ENCODE results near the gene HOXA3. TPM values are rescaled to one million over a fixed set of nuclear protein-coding genes. Genes with fewer than 3 reads are reported as not detected.

The HOXA3 gene
- total RNA-seq, 1 experiment from 2014 or later, result 4.5 TPM

- TF ChIP-seq EZH2phosphoT487 (IDR thresholded peaks at IDR 0.05; ENCODE audit: borderline replicate concordance, low read length) (no peak), CTCF (conservative IDR thresholded peaks at IDR 0.05; ENCODE audit: low read depth, low read length) (no peak), EZH2 (IDR thresholded peaks at IDR 0.05; ENCODE audit: low read length, unreplicated experiment) (no peak)
- peak; percentile 59 for DNase-seq
- peak overlapping the region; percentile 79 for H3K9ac ChIP-seq (ENCODE audit: low read length)
Measured at GRCh38 chr7:27098578-27099451, 53.6 kb downstream of the HOXA3 start.

GRCh38 chr7:27097686-27098577 lies 54.5 kb downstream of the HOXA3 start:
- ChIA-PET CTCF (interaction anchor here (1.1 kb wide), 2 partner anchors 13 to 254 kb away, joined by 4 to 5 read pairs; no protein-coding TSS in a partner anchor), POLR2A (ENCODE audit: unreplicated experiment) (interaction anchor here (0.5 to 1.3 kb wide), 6 partner anchors 17 to 305 kb away, joined by 3 to 9 read pairs (median 4); partner anchors contain the start of gene HOXA10)
- Histone ChIP-seq H3K4me2 (ENCODE audit: low read length) (peak overlapping the region; percentile 94), H3K27ac (ENCODE audit: low read length) (peak overlapping the region; percentile 88), H3K9ac (ENCODE audit: low read length) (peak overlapping the region; percentile 79), H3K4me1 (ENCODE audit: insufficient read depth, low read length) (peaks cover 32% of the 10 kb centered on the region), H3K9me3 (ENCODE audit: low read length) (no peaks in the 10 kb centered on the region), H3K79me2 (ENCODE audit: low read length) (peaks cover 52% of the 10 kb centered on the region), H4K20me1 (ENCODE audit: low read length) (no peaks in the 10 kb centered on the region), H3K9me2 (replicated peaks; ENCODE audit: low read length) (no peaks in the 10 kb centered on the region), H3F3A (ENCODE audit: low read length, unreplicated experiment) (no peaks in the 10 kb centered on the region), H3K4me3 (ENCODE audit: low read length) (peak overlapping the region; percentile 84), H3K27me3 (ENCODE audit: low read length) (no peaks in the 10 kb centered on the region), H2AFZ (ENCODE audit: low read length) (peak overlapping the region; percentile 64; the same call in 1 of the 2 replicates), H3K36me3 (ENCODE audit: low read depth, low read length) (peaks cover 14% of the 10 kb centered on the region; the same call in 1 of the 2 replicates)
- intact Hi-C loops (cut with micrococcal nuclease), result loop anchor here (1.0 to 2.0 kb wide), 8 partner anchors 12 to 243 kb away; partner anchors contain the start of gene SKAP2
- TSS peak; percentile 34 for BruUV-seq (replicated peaks)
- DNase-seq (peak; percentile 58), ATAC-seq (peak; percentile 21)
- TF ChIP-seq CTCF (conservative IDR thresholded peaks at IDR 0.05; ENCODE audit: low read depth, low read length), result no peak
- no peak for TF ChIP-seq EZH2phosphoT487 (IDR thresholded peaks at IDR 0.05; ENCODE audit: borderline replicate concordance, low read length)
- TF ChIP-seq EZH2 (IDR thresholded peaks at IDR 0.05; ENCODE audit: low read length, unreplicated experiment), result no peak

More at GRCh38 chr7:27098578-27099451, 53.6 kb downstream of the HOXA3 start:
- Histone ChIP-seq H3K4me2 (ENCODE audit: low read length) (peak overlapping the region; percentile 94), H3K27me3 (ENCODE audit: low read length) (no peaks in the 10 kb centered on the region), H3F3A (ENCODE audit: low read length, unreplicated experiment) (no peaks in the 10 kb centered on the region), H3K9me2 (replicated peaks; ENCODE audit: low read length) (no peaks in the 10 kb centered on the region), H3K27ac (ENCODE audit: low read length) (peak overlapping the region; percentile 88), H3K9me3 (ENCODE audit: low read length) (no peaks in the 10 kb centered on the region), H3K4me1 (ENCODE audit: insufficient read depth, low read length) (peaks cover 23% of the 10 kb centered on the region), H3K36me3 (ENCODE audit: low read depth, low read length) (peaks cover 14% of the 10 kb centered on the region; the same call in 1 of the 2 replicates), H4K20me1 (ENCODE audit: low read length) (no peaks in the 10 kb centered on the region), H2AFZ (ENCODE audit: low read length) (peak overlapping the region; percentile 58), H3K79me2 (ENCODE audit: low read length) (peaks cover 52% of the 10 kb centered on the region), H3K4me3 (ENCODE audit: low read length) (peak overlapping the region; percentile 84)
- peak; percentile 30 for ATAC-seq
- intact Hi-C loops (cut with micrococcal nuclease), result loop anchor here (1.0 to 2.0 kb wide), 8 partner anchors 11 to 244 kb away; partner anchors contain the start of genes HOXA3 and SKAP2
- POLR2A ChIA-PET (ENCODE audit: unreplicated experiment), result interaction anchor here (0.5 to 1.3 kb wide), 8 partner anchors 12 to 306 kb away, joined by 3 to 9 read pairs (median 4); no protein-coding TSS in a partner anchor
- CTCF ChIA-PET, result interaction anchor here (0.6 to 1.1 kb wide), 5 partner anchors 12 to 255 kb away, joined by 3 to 5 read pairs (median 4); partner anchors contain the start of gene HOXA4
- BruUV-seq (replicated peaks), result TSS peak; percentile 1

All from PC-3 (cell line).